ENCODE measurements around the gene CHAD. TPM values are rescaled to one million over a fixed set of nuclear protein-coding genes. Genes with fewer than 3 reads are reported as not detected.

The CHAD gene, protein sequence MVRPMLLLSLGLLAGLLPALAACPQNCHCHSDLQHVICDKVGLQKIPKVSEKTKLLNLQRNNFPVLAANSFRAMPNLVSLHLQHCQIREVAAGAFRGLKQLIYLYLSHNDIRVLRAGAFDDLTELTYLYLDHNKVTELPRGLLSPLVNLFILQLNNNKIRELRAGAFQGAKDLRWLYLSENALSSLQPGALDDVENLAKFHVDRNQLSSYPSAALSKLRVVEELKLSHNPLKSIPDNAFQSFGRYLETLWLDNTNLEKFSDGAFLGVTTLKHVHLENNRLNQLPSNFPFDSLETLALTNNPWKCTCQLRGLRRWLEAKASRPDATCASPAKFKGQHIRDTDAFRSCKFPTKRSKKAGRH
- total RNA-seq = not detected

GRCh38 chr17:50468304-50469207, at the start of gene CHAD:
TSS of gene CHAD (minus strand) at chr17:50468880. CDS start at chr17:50468813, 67 bp downstream.
- Mint-ChIP-seq H3K27ac (no peak within 1 kb of the TSS), H3K4me1 (ENCODE audit: low read depth) (peaks cover 4% of the 10 kb centered on the region), H3K36me3 (ENCODE audit: low read depth) (no peaks in the 10 kb centered on the region), H3K27me3 (peaks cover 16% of the 10 kb centered on the region), H3K4me3 (no peak within 1 kb of the TSS), H3K9me3 (no peaks in the 10 kb centered on the region)
- DNase-seq (peak; percentile 29), ATAC-seq (peak; percentile 60)
- ChIA-PET POLR2A (interaction anchor here (1.0 to 1.3 kb wide), 2 partner anchors 11 to 119 kb away, joined by 3 to 4 read pairs; no protein-coding TSS in a partner anchor), CTCF (interaction anchor here (0.9 to 1.0 kb wide), 2 partner anchors 11 to 107 kb away, joined by 3 to 4 read pairs; no protein-coding TSS in a partner anchor)
- no peak for TF ChIP-seq CTCF (IDR thresholded peaks at IDR 0.05)
- intact Hi-C loops (cut with micrococcal nuclease) = no loop called here

- Mint-ChIP-seq H3K4me3 (no peak overlapping the region), H3K27me3 (no peaks in the 10 kb centered on the region), H3K27ac (no peak overlapping the region), H3K9me3 (no peaks in the 10 kb centered on the region), H3K4me1 (ENCODE audit: low read depth) (no peaks in the 10 kb centered on the region), H3K36me3 (ENCODE audit: low read depth) (no peaks in the 10 kb centered on the region)
- TF ChIP-seq CTCF (IDR thresholded peaks at IDR 0.05) = no peak
- DNase-seq = no peak
- CTCF ChIA-PET = interaction anchor here (1.6 kb wide), 1 partner anchor 24 kb away, joined by 3 read pairs; no protein-coding TSS in a partner anchor
- ATAC-seq = no peak
- POLR2A ChIA-PET = interaction anchor here (0.6 to 1.6 kb wide), 2 partner anchors 15 to 34 kb away, joined by 3 read pairs; no protein-coding TSS in a partner anchor
- intact Hi-C loops (cut with micrococcal nuclease) = no loop called here
These were observed 49.1 kb upstream of the CHAD start for GRCh38 chr17:50517504-50518383.

- TF ChIP-seq CTCF (IDR thresholded peaks at IDR 0.05) = no peak
- Mint-ChIP-seq H3K4me3 (no peak overlapping the region), H3K36me3 (ENCODE audit: low read depth) (no peaks in the 10 kb centered on the region), H3K27me3 (no peaks in the 10 kb centered on the region), H3K27ac (no peak overlapping the region), H3K9me3 (no peaks in the 10 kb centered on the region), H3K4me1 (ENCODE audit: low read depth) (peaks cover 3% of the 10 kb centered on the region)
- DNase-seq (no peak), ATAC-seq (no peak)
- ChIA-PET CTCF (interaction anchor here (1.2 to 2.0 kb wide), 3 partner anchors 13 to 34 kb away, joined by 3 to 4 read pairs (median 3); no protein-coding TSS in a partner anchor), POLR2A (interaction anchor here (0.6 to 1.6 kb wide), 2 partner anchors 14 to 33 kb away, joined by 3 read pairs; no protein-coding TSS in a partner anchor)
- intact Hi-C loops (cut with micrococcal nuclease) = no loop called here
These were observed 48.3 kb upstream of the CHAD start for GRCh38 chr17:50517011-50517410.

DNA sequence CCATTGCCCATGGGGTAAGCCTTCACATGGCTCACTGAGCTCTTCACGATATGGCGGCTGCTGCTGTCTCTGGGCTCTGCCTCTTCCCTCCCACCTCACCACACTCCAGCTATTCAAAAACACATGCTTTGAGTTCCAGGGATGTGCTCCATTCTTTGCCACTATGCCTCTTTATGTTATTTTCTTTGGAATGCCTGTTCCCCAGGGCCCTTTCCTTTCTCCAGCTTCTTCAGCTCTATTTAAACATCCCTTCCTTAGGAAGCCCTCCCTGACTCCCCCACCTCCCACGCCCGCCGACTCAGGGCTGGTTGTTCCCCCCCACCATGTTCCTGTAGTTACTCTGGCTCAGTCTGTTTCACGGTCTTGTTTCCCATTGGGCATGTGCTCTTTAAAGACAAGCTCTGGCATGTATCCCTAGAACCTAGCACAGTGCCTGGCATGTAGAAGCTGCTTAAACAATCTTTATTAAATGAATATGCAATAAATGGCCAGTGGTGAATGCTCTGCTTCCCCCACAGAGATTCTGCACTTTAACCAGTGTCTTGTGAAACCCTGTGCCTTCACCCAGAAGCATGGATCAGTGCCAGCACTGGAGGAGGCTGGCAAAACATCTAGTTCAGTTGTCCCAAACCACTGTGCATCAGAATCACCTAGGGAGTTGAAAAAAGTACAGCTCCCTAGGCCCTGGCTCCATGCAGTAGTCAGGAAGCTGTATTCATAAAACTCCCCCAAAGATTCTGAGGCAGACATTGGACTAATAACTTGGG, 46.4 kb upstream of the CHAD start:
- Mint-ChIP-seq H3K36me3 (ENCODE audit: low read depth) (no peaks in the 10 kb centered on the region), H3K4me1 (ENCODE audit: low read depth) (peaks cover 19% of the 10 kb centered on the region), H3K4me3 (no peak overlapping the region), H3K27ac (no peak overlapping the region), H3K9me3 (no peaks in the 10 kb centered on the region), H3K27me3 (no peaks in the 10 kb centered on the region)
- ChIA-PET CTCF (interaction anchor here (0.7 to 2.0 kb wide), 6 partner anchors 11 to 153 kb away, joined by 3 to 7 read pairs (median 3); no protein-coding TSS in a partner anchor), POLR2A (interaction anchor here (1.2 kb wide), 1 partner anchor 32 kb away, joined by 3 read pairs; no protein-coding TSS in a partner anchor)
- DNase-seq (no peak), ATAC-seq (no peak)
- intact Hi-C loops (cut with micrococcal nuclease) = no loop called here
- TF ChIP-seq CTCF (IDR thresholded peaks at IDR 0.05) = no peak
